Measurements from ENCODE around the gene OR8K1.

The OR8K1 gene

GRCh38 chr11:56345739-56346138 lies at the start of gene OR8K1:
Gene OR8K1, plus strand, starts transcription at chr11:56346039. Its CDS starts 0 bp downstream, at chr11:56346039.
- DNase-seq = no peak

GRCh38 chr11:56296898-56297297 lies 48.9 kb upstream of the OR8K1 start:
- no peak for DNase-seq

- DNase-seq = no peak
Measured at GRCh38 chr11:56307836-56308235, 38.0 kb upstream of the OR8K1 start.

- DNase-seq = no peak
Measured at GRCh38 chr11:56314844-56315243, 31.0 kb upstream of the OR8K1 start, which contains the start of gene OR8K3. Gene OR8K3, plus strand, starts transcription at chr11:56315144. Its CDS starts 3,163 bp downstream, at chr11:56318307.

- DNase-seq = no peak
Measured at GRCh38 chr11:56331861-56332491, 13.9 kb upstream of the OR8K1 start.

DNA sequence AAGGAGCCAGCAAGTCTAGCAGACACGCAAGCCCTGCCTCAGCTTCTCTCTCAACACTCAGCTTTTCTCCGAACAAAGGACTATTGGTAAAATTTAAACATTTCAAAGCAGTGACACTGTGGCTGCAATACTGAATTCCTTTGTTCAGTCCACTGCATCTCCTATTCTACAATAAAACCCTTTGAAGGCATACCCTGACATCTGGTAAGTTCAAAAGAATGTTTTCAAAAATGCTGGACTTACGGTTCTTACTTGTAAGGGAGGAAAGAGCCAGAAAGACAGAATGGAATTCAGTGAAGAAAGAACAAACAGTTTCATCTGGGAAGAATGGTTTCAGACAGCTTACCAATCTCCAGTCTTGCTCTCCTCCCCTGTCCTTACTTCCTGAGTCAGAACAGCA lies 12.7 kb upstream of the OR8K1 start:
- no peak for DNase-seq

GRCh38 chr11:56340289-56340688 lies 5.5 kb upstream of the OR8K1 start:
- DNase-seq = no peak

- DNase-seq = no peak
Measured at GRCh38 chr11:56353991-56354390, 8.2 kb downstream of the OR8K1 start, which contains the start of gene OR8J1. Gene OR8J1, plus strand, starts transcription at chr11:56354291. Its CDS starts 5,956 bp downstream, at chr11:56360247.

GRCh38 chr11:56375324-56375723 lies 29.5 kb downstream of the OR8K1 start, which contains the start of gene OR8U1:
Gene OR8U1, plus strand, starts transcription at chr11:56375624. Its CDS starts 0 bp downstream, at chr11:56375624.
- no peak for DNase-seq

DNA sequence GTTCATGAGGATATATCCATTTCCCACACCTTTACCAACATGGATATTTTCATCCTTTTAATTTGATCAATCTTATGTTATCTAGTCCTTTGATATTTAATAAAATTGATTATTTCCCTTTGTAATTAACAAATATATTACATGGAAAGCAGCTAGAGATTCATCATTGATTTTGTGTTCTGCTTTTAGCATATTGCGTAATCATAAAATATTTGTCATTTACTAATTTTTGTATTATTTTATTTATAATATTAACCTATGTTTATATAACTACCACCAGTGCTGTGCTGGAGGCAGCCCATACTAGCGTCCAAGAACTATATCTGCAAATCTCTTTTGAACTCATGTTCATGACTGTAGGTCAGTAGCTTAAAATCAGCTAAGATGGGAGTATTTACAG lies 34.3 kb downstream of the OR8K1 start:
- DNase-seq = no peak

GRCh38 chr11:56394381-56394780 lies 48.5 kb downstream of the OR8K1 start:
- no peak for DNase-seq

- DNase-seq = peak in 1 of 2 experiments; percentile 24
Measured at GRCh38 chr11:56396047-56396446, 50.2 kb downstream of the OR8K1 start.

Data from NCI-H526 (cell line).